ENCODE measurements around the gene TBC1D23. TPM values are rescaled to one million over a fixed set of nuclear protein-coding genes. Genes with fewer than 3 reads are reported as not detected.

Gene TBC1D23
- total and polyA plus RNA-seq, 9 of the 15 experiments (the other 6 are each of a cell fraction or from before 2014, with no cell fraction given) = 23.4 to 85.8 (median 43.7) TPM

DNA sequence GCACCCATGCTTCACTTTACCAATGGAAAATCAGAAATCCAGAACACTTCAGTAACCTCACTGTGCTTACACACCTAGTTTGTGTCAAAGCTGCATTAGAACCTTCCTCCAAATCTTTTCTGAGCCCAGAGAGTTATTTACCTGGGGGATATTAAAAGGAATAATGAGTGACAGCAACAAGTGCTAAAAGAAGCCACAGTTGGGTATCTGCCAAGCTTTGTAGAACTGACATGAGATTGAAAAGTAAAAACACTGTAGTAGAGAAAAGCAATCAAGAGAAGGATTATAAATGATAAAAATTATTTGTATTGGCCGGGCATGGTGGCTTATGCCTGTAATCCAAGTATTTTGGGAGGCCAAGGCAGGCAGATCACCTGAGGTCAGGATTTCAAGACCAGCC, 8.8 kb upstream of the TBC1D23 start:
- FAIRE-seq (no peak), ATAC-seq (no peak), DNase-seq (ENCODE audit: extremely low read depth in 1 of 4, low spot score in 3 of 4) (no peak)
- in situ Hi-C loops (cut with MboI) (loop anchor here (5.0 to 10.0 kb wide), 2 partner anchors 177 to 420 kb away; no protein-coding TSS in a partner anchor), intact Hi-C loops (cut with micrococcal nuclease) (no loop called here)
- no peak overlapping the region for H3K4me3 ChIP-seq
- H3K4me1 ChIP-seq (replicated peaks in 1 of 2; ENCODE audit: control insufficient read depth in 2 of 2, insufficient read depth in 2 of 2, low read length in 2 of 2) = no peaks in the 10 kb centered on the region; a peak in 1 of 5 replicates
- no peak overlapping the region for H3K27ac ChIP-seq (ENCODE audit: extremely low read depth, low read depth, low read length)
- no peaks in the 10 kb centered on the region for H3K27me3 ChIP-seq (ENCODE audit: control insufficient read depth in 2 of 2, insufficient read depth in 2 of 2, low read length in 2 of 2)
- WGBS (ENCODE audit: insufficient coverage, low coverage, missing lambda C conversion rate) = 36% methylated on average over 1 of the region's 1 CpG
- CTCF ChIA-PET (ENCODE audit: low intra/inter-chr PET ratio) = interaction anchor here (0.6 kb wide), 1 partner anchor 377 kb away, joined by 3 read pairs; no protein-coding TSS in a partner anchor
- POLR2A ChIA-PET = no interaction called here
- no peak overlapping the region for H3K9ac ChIP-seq (ENCODE audit: insufficient read depth in 1 of 2, low read depth in 2 of 2, low read length in 2 of 2)
- no peak overlapping the region for H2AFZ ChIP-seq (ENCODE audit: low read depth, low read length)
- no TSS peak for BruUV-seq (replicated peaks)
- no peak overlapping the region for H3K4me2 ChIP-seq (ENCODE audit: insufficient read depth, low read length)
- H4K20me1 ChIP-seq (replicated peaks; ENCODE audit: control insufficient read depth, insufficient read depth, low read length) = no peaks in the 10 kb centered on the region
- no peaks in the 10 kb centered on the region for H3K9me1 ChIP-seq (ENCODE audit: control insufficient read depth, insufficient read depth, low read length)
- H3K79me2 ChIP-seq (ENCODE audit: control insufficient read depth, insufficient read depth, low read length) = no peaks in the 10 kb centered on the region
- TF ChIP-seq ZNF551 (CRISPR knock-in tag; IDR thresholded peaks at IDR 0.05) (no peak), ZZZ3 (IDR thresholded peaks at IDR 0.05) (no peak), KAT8 (IDR thresholded peaks at IDR 0.05; ENCODE audit: low read depth) (no peak), MEF2D (tag; conservative IDR thresholded peaks at IDR 0.05; ENCODE audit: low read depth) (no peak), FOXP1 (CRISPR knock-in tag; IDR thresholded peaks at IDR 0.05) (no peak), ARID1B (IDR thresholded peaks at IDR 0.05) (no peak), SOX6 (IDR thresholded peaks at IDR 0.05) (no peak), ZNF507 (tag; conservative IDR thresholded peaks at IDR 0.05) (no peak), WHSC1 (IDR thresholded peaks at IDR 0.05; ENCODE audit: low read length) (no peak), MAFG (tag; conservative IDR thresholded peaks at IDR 0.05) (no peak), LARP7 (IDR thresholded peaks at IDR 0.05) (no peak), ZNF121 (CRISPR knock-in tag; conservative IDR thresholded peaks at IDR 0.05) (no peak), KDM1A (IDR thresholded peaks at IDR 0.05) (no peak)
- H3K9me3 ChIP-seq (replicated peaks; ENCODE audit: control insufficient read depth, insufficient read depth, low read depth, low read length) = no peaks in the 10 kb centered on the region
- H3K36me3 ChIP-seq (ENCODE audit: control insufficient read depth, insufficient read depth, low read length) = no peaks in the 10 kb centered on the region

Data from K562 (cell line).